AG04449 (cell line): ENCODE results near the gene NINL.
"Not testable (repeated sequence)": the region's sequence is repeated elsewhere in the genome, so short reads cannot be mapped to it uniquely, and the experiment has no call there.

Source experiments
- CTCF ChIA-PET: fragments of 350-600 bp; formaldehyde crosslinking; extraction: SDS; loops from one replicate; lab custom pipeline; 2021; ENCODE audit warnings: antibody characterized with exemption; lab: Yijun Ruan, JAX
- POLR2A ChIA-PET: fragments of 400-600, 350-600 bp; formaldehyde crosslinking; extraction: SDS; loops from one replicate; lab custom pipeline; 2020; ENCODE audit warnings: antibody characterized with exemption, inconsistent platforms; lab: Yijun Ruan, JAX
- DNase-seq: peaks from one replicate; pipeline ENCODE4 v3.0.0-alpha.2; 2010; ENCODE audit warnings: low read depth, low spot score
- H3K4me3 ChIP-seq: 2 replicates; pipeline ENCODE4 v1.5.1; 2011; ENCODE audit warnings: low read depth, mild to moderate bottlenecking, control low read depth, low read length
- TF ChIP-seq, protein P1 (sequence below): IDR thresholded peaks from one replicate; pipeline ENCODE4 v1.5.1; 2011; ENCODE audit warnings: mild to moderate bottlenecking, moderate library complexity, low read length, control low read depth, inconsistent platforms; ENCODE audit not compliant: insufficient read depth; ENCODE audit errors: missing control alignments

NINL gene

DNA sequence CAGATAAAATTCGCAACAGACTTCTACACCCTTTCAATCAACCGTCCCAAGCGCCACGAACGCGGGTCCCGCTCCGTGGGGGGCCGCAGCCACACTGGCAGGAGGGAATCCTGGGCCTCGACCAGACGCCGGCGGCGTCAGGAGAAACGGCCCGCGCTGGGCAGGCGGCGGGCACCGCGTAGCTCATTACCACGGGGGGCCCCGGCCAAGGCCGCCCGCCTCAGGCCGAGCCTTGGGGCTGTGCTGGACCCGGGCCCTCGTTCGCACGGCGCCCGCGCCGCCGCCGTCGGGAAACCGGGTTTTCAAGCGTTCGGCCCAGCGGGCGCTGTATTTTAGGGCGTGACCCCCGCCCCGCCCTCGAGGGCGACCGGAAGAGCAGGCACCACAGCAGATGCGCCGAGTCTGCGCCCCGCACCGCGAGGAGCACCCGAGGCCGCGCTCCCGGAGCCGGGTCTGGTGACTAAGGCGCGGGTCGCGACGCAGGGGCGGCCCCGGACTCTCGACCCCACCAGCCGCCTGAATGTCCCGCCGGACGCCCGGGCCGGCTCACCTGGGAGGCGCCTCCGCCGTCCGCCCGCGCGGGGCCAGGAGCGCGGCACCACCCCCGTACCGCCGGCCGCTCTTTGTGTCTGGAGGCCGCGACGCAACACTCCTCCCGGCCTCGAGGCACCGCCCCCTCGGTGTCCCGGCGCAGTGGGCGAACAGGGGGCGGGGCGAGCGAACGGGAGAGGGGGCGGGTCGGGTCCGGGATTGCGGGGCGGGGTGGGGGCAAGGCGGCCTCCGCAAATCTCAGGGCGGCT, at the start of gene NINL:
Gene NINL (minus strand): TSS at position 627 of the 800 bp plus-strand sequence. CDS start 58,944 bp downstream, outside the sequence.
- POLR2A ChIA-PET, result no interaction called here
- TF ChIP-seq, protein P1, sequence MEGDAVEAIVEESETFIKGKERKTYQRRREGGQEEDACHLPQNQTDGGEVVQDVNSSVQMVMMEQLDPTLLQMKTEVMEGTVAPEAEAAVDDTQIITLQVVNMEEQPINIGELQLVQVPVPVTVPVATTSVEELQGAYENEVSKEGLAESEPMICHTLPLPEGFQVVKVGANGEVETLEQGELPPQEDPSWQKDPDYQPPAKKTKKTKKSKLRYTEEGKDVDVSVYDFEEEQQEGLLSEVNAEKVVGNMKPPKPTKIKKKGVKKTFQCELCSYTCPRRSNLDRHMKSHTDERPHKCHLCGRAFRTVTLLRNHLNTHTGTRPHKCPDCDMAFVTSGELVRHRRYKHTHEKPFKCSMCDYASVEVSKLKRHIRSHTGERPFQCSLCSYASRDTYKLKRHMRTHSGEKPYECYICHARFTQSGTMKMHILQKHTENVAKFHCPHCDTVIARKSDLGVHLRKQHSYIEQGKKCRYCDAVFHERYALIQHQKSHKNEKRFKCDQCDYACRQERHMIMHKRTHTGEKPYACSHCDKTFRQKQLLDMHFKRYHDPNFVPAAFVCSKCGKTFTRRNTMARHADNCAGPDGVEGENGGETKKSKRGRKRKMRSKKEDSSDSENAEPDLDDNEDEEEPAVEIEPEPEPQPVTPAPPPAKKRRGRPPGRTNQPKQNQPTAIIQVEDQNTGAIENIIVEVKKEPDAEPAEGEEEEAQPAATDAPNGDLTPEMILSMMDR, result no peak
- H3K4me3 ChIP-seq, result peak within 1 kb of the TSS; percentile 68
- CTCF ChIA-PET, result no interaction called here
- no peak for DNase-seq

DNA sequence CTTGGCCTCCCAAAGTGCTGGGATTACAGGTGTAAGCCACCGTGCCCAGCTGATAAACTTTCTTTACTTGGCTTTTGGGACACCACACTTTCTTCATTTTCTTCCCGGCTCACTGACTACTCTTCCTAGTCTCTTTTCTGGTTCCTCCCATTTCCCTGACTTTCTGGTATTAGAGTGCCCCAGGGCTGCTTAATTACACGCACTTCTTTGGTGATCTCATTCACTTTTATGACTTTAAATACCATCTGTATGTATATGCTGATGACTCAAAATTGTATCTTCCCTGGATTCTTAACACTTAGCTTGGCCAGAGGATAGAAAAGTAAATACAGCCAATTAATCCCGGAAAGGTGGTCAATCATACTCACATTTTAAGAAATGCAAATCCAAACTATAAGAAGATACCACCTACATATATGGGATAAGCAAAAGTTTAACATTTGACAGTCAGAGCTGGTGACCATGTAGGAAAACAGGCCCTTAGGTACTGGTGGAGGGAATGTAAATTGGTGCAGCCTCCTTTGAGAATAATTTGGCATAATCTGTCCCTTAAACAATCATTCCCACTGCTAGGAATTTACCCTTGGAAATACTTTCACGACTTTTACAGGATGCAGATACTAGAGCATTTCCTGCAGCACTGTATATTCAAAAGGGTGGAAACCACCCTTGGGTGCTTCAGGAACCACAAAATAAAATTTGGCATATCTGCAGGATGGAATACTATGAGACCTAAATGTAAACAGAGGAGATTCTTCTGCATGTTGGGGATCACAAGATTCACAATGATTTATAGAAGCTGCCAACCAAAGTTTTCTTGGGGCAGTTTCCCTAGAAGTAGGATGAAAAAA, 47.8 kb upstream of the NINL start:
- DNase-seq, result peak; percentile 46
- H3K4me3 ChIP-seq, result no peak overlapping the region
- TF ChIP-seq, protein P1, result no peak
- ChIA-PET CTCF (no interaction called here), POLR2A (no interaction called here)

DNA sequence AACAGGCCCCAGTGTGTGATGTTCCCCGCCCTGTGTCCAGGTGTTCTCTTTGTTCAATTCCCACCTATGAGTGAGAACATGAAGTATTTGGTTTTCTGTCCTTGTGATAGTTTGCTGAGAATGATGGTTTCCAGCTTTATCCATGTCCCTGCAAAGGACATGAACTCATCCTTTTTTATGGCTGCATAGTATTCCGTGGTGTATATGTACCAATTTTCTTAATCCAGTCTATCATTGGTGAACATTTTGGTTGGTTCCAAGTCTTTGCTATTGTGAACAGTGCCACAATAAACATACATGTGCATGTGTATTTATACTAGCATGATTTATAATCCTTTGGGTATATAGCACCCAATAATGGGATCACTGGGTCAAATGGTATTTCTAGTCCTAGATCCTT, 45.3 kb upstream of the NINL start:
- POLR2A ChIA-PET, DNase-seq, CTCF ChIA-PET, H3K4me3 ChIP-seq: not testable (repeated sequence)

DNA sequence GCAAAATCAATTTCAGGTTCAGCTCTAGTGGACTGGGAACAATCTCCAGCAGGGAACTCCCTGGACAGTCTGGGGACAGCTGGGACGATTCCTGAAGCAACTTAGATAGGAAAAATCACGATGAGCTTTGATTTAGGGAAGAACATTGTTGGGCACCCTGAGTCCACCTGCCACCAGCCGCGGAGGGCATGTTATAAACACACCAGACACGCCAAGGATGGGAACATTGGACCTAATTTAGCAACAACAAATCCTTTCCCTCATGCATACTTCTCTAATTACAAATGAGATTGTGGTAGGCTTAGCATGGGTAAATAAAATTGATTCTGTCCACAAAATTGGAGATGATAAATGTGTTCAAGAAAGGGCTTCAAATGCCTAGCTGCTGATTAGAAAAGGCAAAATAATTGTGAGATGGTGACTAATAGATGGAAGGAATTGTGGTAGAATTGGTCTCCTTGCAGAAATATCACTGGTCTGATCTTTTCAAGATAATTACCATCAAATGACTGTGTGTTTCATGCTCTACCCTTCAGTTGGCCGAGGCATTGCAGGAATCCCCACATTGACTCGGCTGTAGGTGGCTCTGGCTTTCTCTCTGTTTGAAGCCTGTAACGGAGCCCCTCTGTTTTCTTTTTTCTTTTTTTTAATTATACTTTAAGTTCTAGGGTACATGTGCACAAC, 44.6 kb upstream of the NINL start:
- TF ChIP-seq, protein P1, result no peak
- CTCF ChIA-PET, result no interaction called here
- no peak overlapping the region for H3K4me3 ChIP-seq

DNA sequence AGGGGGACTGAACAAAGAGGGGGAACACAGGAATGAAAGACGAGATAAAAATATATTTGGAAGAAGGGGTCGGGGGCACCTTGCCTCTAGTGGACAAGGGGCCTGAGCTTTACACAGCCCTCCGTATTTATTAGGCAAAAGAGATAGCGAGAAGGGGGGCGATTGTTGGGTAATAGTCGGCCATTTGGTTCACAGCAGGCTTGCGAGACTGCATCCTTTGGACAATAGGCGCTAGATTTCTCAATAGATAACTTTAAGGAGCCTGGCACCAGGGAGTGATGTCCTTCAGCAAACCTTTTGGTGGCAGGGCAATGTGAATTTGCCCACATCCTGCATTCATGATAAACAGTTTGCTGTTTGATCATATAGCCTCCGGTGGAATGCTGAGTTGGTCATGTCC, 41.4 kb upstream of the NINL start:
- ChIA-PET POLR2A (no interaction called here), CTCF (no interaction called here)
- H3K4me3 ChIP-seq, result no peak overlapping the region
- DNase-seq, result no peak
- TF ChIP-seq, protein P1, result no peak

More for the DNA sequence above, 44.6 kb upstream of the NINL start:
- no peak for DNase-seq
- POLR2A ChIA-PET, result no interaction called here

DNA sequence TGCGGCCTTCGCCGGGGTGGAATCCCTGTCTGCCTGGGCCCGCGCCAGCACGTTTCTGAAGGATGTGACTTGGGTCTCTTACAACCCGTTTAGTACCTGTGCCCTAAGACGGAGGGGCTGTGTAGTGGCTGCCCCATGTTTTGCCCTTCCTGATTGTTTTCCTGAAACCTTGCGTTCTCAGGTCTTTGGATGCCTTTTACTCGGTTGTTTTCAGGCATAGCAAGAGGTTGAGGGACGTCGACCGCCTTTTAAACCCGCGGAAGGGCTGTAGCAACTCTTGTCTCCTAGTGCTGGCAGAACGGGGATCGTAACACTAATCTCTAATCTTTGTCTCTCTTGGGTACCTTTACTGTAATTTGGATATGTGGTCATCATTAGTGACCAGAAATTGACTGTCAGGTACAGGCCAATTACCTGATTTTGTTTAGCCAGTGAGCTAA, 39.2 kb upstream of the NINL start:
- TF ChIP-seq, protein P1, result no peak
- peak overlapping the region; percentile 79 for H3K4me3 ChIP-seq
- no peak for DNase-seq
- ChIA-PET POLR2A (no interaction called here), CTCF (interaction anchor here (1.5 kb wide), 1 partner anchor 70 kb away, joined by 3 read pairs; no protein-coding TSS in a partner anchor)
